ENCODE results near the gene CPT1A.
A peak's percentile ranks its signal among the peaks of the same experiment; 100 is the strongest.

Gene CPT1A

GRCh38 chr11:68762481-68762880 is 79.2 kb downstream of the CPT1A start:
- H3K4me3 ChIP-seq (ENCODE audit: low read depth, low read length), result no peak overlapping the region

- H3K4me3 ChIP-seq (ENCODE audit: low read depth, low read length), result no peak overlapping the region
Measured at GRCh38 chr11:68761801-68762200, 79.9 kb downstream of the CPT1A start.

- no peak overlapping the region for H3K4me3 ChIP-seq (ENCODE audit: low read depth, low read length)
Measured at GRCh38 chr11:68759991-68760390, 81.7 kb downstream of the CPT1A start.

DNA sequence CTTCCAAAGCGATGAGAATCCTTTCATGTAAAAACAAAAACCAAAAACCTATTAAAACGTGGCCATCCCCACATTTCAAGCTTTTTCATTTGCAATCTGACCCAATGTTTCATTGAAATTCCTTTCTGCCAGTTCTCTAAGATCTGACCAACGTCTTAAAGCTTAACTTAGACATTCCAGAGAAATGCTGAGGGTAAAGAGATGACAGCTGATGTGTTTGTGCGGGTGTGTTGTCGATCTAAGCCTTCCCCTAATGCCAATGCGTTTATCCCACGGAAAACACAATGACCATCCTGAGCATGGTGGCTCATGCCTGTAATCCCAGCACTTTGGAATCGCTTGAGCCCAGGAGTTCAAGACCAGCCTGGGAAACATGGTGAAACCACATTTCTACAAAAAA is 84.0 kb downstream of the CPT1A start:
- H3K4me3 ChIP-seq (ENCODE audit: low read depth, low read length), result no peak overlapping the region

DNA sequence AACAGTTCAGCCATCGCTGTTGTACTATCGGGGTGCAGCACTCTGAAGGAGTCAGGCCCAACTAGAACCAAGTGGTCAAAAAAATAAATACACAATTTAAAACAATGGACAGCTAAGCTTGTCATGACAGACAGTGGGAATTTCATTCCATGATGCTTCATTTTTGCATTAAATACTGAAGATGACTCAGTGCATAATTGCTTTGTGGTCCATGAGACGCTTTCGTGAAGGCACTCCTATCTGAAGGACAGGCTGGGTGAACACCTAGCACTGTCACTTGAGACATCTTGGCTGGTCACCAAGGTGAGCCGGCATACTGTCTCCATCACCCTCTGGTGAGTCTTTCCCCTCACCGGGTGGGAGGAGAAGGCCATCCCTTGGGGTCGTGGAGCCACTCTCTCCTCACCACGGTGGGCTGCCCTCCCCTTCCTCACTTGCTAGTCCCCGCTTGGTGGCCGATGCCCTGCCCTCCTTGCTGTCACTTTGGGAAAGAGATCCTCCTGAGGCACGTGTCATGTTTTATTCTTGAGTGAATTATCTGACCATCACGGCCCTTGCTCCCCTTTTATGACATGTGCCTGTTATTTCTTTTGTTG is 85.4 kb downstream of the CPT1A start:
- H3K4me3 ChIP-seq (ENCODE audit: low read depth, low read length), result no peak overlapping the region

DNA sequence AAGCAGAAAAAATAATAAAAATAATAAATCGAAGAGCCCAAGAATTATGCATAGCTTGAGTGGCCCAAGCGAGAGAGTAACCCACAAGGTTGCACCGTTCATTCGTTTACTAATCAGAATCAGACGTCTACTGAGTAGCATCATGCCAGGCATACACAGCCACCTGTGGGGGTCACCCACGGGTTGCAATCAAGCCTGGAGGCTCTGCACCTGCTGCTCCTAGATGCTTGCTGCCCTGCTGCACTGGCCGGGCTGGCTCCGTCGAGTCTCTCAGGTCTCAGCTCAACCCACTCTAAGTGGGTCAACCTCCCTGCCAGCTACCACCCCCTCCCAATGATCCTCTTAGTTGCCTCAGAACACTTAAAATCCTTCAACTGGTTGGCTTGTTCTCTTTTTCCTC is 88.4 kb downstream of the CPT1A start:
- H3K4me3 ChIP-seq (ENCODE audit: low read depth, low read length), result no peak overlapping the region

GRCh38 chr11:68751331-68751856 is 90.3 kb downstream of the CPT1A start, which contains the start of gene TESMIN:
TESMIN (minus strand) TSS chr11:68751520; CDS start chr11:68750660, 860 bp downstream.
- peak within 1 kb of the TSS; percentile 54 for H3K4me3 ChIP-seq (ENCODE audit: low read depth, low read length)

- H3K4me3 ChIP-seq (ENCODE audit: low read depth, low read length), result peak overlapping the region; percentile 8
Measured at GRCh38 chr11:68751004-68751325, 90.8 kb downstream of the CPT1A start.

GRCh38 chr11:68750195-68751003 is 91.3 kb downstream of the CPT1A start:
- peak overlapping the region; percentile 54 for H3K4me3 ChIP-seq (ENCODE audit: low read depth, low read length)

DNA sequence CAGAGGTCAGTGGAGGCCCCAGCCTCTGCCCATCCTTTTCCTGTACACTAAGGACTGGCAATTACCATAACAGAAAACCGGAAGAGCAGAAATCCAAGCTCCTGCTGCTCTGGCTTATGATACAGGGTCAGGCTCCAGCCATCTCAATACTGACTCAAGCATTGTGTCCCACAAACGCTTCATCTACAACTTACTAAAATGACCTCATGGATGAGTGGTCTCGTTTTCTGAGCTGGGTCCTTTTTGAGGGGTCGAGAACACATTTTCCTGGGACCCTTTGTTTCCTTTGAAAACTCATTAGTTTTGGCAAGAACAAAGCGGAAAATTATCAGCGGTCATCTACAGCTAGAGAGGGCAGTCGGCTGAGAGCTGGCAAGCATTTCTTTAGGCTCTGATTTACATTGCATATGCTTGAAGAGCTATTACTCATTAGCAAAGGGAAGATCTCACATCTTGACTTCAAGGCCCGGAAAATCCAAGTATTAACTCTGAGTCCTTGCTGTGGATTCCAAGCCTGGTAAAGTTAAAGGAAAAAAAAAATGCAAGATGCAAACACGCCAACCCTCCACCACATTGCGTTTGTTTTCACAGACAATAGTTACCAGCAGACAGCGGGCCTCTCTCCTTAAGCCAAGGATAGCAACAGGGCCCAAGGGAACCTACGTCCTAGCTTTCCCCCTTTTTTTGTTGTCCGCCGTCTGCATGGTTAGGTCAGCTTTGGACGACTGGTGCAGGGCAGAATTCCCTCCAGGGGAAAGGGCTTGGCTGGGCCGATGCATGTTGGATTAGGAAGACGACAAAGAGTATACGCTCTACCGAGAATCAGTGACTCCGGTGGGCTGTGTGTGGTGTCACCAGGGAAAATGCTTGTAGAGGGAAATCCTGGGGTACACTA is 92.2 kb downstream of the CPT1A start:
- peak overlapping the region; percentile 54 for H3K4me3 ChIP-seq (ENCODE audit: low read depth, low read length)

GRCh38 chr11:68748061-68748460 is 93.7 kb downstream of the CPT1A start:
- no peak overlapping the region for H3K4me3 ChIP-seq (ENCODE audit: low read depth, low read length)

GRCh38 chr11:68743539-68743938 is 98.2 kb downstream of the CPT1A start:
- no peak overlapping the region for H3K4me3 ChIP-seq (ENCODE audit: low read depth, low read length)

DNA sequence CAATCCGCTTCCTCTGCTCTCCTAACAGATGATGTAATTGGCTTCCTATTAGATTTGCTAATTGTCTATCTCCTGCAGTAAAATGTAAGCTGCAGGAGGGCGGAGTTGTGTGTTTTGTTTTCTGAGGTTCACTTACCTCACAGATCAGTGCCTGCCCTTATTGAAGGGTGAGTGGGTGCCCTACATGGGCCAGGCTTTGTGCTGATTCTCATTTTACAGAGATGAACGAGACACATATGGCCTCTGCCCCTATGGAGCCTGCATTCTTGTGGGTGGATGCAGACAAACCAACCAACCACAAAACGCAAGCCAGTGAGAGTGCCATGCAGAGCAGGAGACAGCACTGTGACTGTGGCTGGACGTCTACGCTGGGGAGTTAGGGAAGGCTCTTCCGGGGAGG is 100.3 kb downstream of the CPT1A start:
- no peak overlapping the region for H3K4me3 ChIP-seq (ENCODE audit: low read depth, low read length)

GRCh38 chr11:68735646-68736045 is 106.1 kb downstream of the CPT1A start:
- no peak overlapping the region for H3K4me3 ChIP-seq (ENCODE audit: low read depth, low read length)

DNA sequence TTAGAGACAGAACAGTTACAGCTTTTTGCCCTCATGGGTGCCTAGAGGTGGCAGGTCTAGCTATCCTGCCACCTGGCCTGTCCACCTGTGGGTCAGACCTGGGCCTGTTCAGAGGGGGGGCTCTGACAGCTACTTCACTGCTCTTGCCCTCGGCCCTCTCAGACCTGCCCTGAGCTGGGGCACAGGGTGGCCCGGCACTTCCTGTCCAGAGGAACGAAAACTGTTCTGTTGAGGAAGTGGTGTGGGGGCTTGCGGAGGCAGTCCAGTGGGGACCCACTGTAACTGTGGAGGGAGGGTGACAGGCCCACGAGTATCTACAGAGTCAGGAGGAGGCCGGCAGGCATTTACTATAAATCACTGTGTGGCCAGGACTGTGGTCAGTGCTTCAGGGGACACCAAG is 106.6 kb downstream of the CPT1A start:
- no peak overlapping the region for H3K4me3 ChIP-seq (ENCODE audit: low read depth, low read length)

GRCh38 chr11:68734111-68734510 is 107.6 kb downstream of the CPT1A start:
- H3K4me3 ChIP-seq (ENCODE audit: low read depth, low read length), result no peak overlapping the region

DNA sequence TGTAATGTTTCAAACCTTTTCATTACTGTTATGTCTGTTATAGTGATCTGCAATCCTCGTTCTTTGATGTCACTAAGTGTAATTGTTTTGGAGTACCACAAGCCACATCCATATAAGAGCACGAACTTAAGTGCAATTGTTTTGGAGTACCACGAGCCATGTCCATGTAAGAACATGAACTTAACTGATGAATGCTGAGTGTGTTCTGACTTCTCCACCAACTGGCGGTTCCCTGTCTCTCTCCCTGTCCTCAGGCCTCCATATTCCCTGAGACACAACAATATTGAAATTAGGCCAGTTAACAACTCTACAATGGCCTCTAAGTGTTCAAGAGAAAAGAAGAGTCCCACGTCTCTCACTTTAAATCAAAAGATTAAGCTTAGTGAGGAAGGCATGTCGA is 113.9 kb downstream of the CPT1A start:
- no peak overlapping the region for H3K4me3 ChIP-seq (ENCODE audit: low read depth, low read length)

- no peak overlapping the region for H3K4me3 ChIP-seq (ENCODE audit: low read depth, low read length)
Measured at GRCh38 chr11:68724293-68724692, 117.4 kb downstream of the CPT1A start.

DNA sequence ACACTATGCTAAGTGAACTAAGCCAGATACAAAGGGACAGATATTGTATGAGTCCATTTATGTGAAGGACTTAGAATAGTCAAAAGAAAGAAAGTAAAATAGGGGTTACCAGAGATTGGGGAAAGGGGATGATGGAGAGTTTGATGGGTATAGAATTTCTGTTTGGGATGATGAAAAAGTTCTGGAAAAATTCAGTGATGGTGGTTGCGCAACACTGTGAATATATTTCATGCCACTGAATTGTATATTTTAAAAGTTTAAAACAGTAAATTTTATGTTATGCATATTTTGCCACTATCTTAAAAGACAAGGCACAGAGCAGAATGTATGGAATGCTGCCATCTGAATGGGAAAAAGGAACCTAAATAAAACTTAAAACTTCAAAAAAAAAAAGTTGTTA is 119.6 kb downstream of the CPT1A start:
- H3K4me3 ChIP-seq (ENCODE audit: low read depth, low read length), result no peak overlapping the region

DNA sequence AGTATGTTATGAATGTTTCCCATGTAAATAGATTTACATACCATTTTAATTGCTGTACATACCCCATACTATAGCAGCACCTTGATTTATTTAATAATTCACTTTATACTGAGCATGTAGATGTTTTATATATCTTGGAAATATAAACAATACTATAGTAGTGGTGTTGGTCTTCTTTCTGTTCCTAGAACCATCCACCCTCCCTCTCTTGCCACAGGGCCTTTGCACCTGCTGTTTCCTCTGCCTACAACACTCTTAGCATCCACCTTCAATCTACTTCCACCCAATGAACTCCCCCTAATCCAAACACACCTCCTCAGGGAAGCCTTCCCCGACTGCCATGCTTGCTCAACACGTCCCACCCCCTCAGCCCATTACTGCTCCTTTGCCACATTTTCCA is 120.6 kb downstream of the CPT1A start:
- H3K4me3 ChIP-seq (ENCODE audit: low read depth, low read length), result no peak overlapping the region

DNA sequence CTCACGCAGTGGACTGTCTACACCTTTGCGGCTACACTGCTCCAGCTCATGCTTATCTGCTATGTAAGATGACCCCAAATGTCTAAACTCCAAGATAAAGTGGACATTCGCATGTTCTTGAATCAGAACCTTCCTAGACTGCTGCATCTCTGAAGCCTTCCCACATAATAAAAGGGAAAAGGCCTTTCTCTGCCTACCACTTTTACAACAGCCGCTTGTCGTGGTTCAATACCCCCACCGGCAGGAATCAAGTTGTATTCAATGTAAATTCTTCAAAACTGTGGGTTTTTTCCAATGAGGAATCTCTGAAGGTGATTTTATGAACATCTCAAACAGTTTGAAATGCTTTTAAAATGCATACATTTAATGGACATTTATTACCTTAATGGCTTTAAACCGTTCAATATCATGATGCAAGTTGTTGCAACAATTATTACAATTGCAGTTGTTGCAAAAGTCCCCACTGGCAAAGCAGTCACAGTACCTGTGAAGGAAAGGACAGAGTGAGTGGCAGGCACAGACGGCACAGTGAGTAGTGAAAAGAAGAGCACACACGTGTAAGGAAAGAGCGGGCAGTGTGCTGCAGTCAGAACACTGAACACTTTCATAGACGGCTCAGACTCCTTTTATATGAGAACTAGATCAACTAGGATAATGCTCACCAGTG is 126.1 kb downstream of the CPT1A start:
- H3K4me3 ChIP-seq (ENCODE audit: low read depth, low read length), result no peak overlapping the region

Measured in iPS-11a (cell line).